Thoracic aorta (tissue), 2 donors: Measurements from ENCODE around the gene LYPLA2. TPM values are rescaled to one million over a fixed set of nuclear protein-coding genes. Genes with fewer than 3 reads are reported as not detected.

ENCODE experiments used
- ATAC-seq: fragments of 150-250 bp; one replicate; pipeline ENCODE4 v1.8.0; 2017; ENCODE audit warnings: low read depth; ENCODE audit not compliant: insufficient number of reproducible peaks, low FRiP score
- DNase-seq: peaks from one replicate; pipeline ENCODE4 v3.0.0-alpha.2; 2020; ENCODE audit warnings: low spot score
- H3K27ac ChIP-seq, 2 donors: fragments of 200-600 bp; sonication (generic); 1 replicate in 1 of 2; 2 replicates in 1 of 2; pipeline ENCODE4 v1.5.1; 2016; ENCODE audit warnings: mild to moderate bottlenecking in 2 of 2, moderate library complexity in 2 of 2
- H3K27me3 ChIP-seq: fragments of 200-600 bp; sonication (generic); replicated peaks from 2 replicates; pipeline ENCODE4 v1.6.0; 2016; ENCODE audit warnings: mild to moderate bottlenecking; ENCODE audit not compliant: insufficient read depth
- H3K36me3 ChIP-seq: fragments of 200-600 bp; sonication (generic); one replicate; pipeline ENCODE4 v1.5.1; 2016
- H3K4me1 ChIP-seq, 2 donors: fragments of 200-600 bp; sonication (generic); 1 replicate in 1 of 2; 2 replicates in 1 of 2; pipeline versions ENCODE4 v1.5.1 to v1.6.0; 2016; ENCODE audit warnings: low read depth in 2 of 2, mild to moderate bottlenecking in 1 of 2; ENCODE audit not compliant: control insufficient read depth in 1 of 2
- H3K4me3 ChIP-seq: fragments of 200-600 bp; sonication (generic); 2 replicates; pipeline ENCODE4 v1.5.1; 2016; ENCODE audit warnings: mild to moderate bottlenecking
- H3K9me3 ChIP-seq: fragments of 200-600 bp; sonication (generic); 2 replicates; pipeline ENCODE4 v1.5.1; 2016
- CTCF ChIP-seq: fragments of 200-600 bp; sonication (generic); IDR thresholded peaks from one replicate; pipeline ENCODE4 v1.5.1; 2019; ENCODE audit warnings: antibody characterized with exemption
- total RNA-seq, 2 donors: library from RNA; depleted of rRNA; stranded (reverse); fragments of >200 nt; gene quantifications; one replicate each; pipeline versions ENCODE4 v1.1.0 to v1.2.3, GENCODE V29; 2016

LYPLA2 gene
- total RNA-seq, 2 donors from 2014 or later: 29.6 to 37.2 TPM

GRCh38 chr1:23796466-23797271 lies 5.7 kb downstream of the LYPLA2 start:
- H3K4me1 ChIP-seq: peaks cover 13 to 42% of the 10 kb centered on the region in 2 donors
- ATAC-seq (no peak), DNase-seq (no peak)
- H3K9me3 ChIP-seq: no peaks in the 10 kb centered on the region
- H3K36me3 ChIP-seq: peaks cover 15% of the 10 kb centered on the region
- H3K27ac ChIP-seq: no peak overlapping the region
- no peak overlapping the region for H3K4me3 ChIP-seq
- no peak for TF ChIP-seq CTCF
- H3K27me3 ChIP-seq: no peaks in the 10 kb centered on the region

GRCh38 chr1:23797478-23798448 lies 6.8 kb downstream of the LYPLA2 start:
- H3K9me3 ChIP-seq: no peaks in the 10 kb centered on the region
- ATAC-seq (no peak), DNase-seq (no peak)
- H3K36me3 ChIP-seq: peaks cover 15% of the 10 kb centered on the region
- no peak overlapping the region for H3K27ac ChIP-seq
- TF ChIP-seq CTCF: no peak
- peaks cover 3 to 33% of the 10 kb centered on the region in 2 donors for H3K4me1 ChIP-seq
- no peak overlapping the region for H3K4me3 ChIP-seq
- H3K27me3 ChIP-seq: no peaks in the 10 kb centered on the region

GRCh38 chr1:23798662-23799142 lies 7.8 kb downstream of the LYPLA2 start:
- Histone ChIP-seq H3K36me3 (peaks cover 11% of the 10 kb centered on the region), H3K4me3 (no peak overlapping the region)
- TF ChIP-seq CTCF: no peak

GRCh38 chr1:23799255-23799569 lies 8.3 kb downstream of the LYPLA2 start:
- DNase-seq (no peak), ATAC-seq (no peak)
- no peak for TF ChIP-seq CTCF
- no peaks in the 10 kb centered on the region for H3K27me3 ChIP-seq
- H3K27ac ChIP-seq: no peak overlapping the region
- H3K9me3 ChIP-seq: no peaks in the 10 kb centered on the region
- H3K36me3 ChIP-seq: peaks cover 10% of the 10 kb centered on the region
- peaks cover 3 to 23% of the 10 kb centered on the region in 2 donors for H3K4me1 ChIP-seq
- H3K4me3 ChIP-seq: peak overlapping the region; percentile 98

More at GRCh38 chr1:23798662-23799142, 7.8 kb downstream of the LYPLA2 start:
- Histone ChIP-seq H3K4me1 (peaks cover 3 to 23% of the 10 kb centered on the region in 2 donors), H3K27me3 (no peaks in the 10 kb centered on the region), H3K9me3 (no peaks in the 10 kb centered on the region), H3K27ac (no peak overlapping the region)
- no peak for DNase-seq
- no peak for ATAC-seq
